GM23338 (cell line): ENCODE measurements around the gene WDR37. TPM values are rescaled to one million over a fixed set of nuclear protein-coding genes. Genes with fewer than 3 reads are reported as not detected.

Source experiments
- ATAC-seq: fragments of 200-7000 bp; cut with Tn5 transposase; 3 replicates; pipeline ENCODE4 v1.9.1; 2020
- DNase-seq: peaks from one replicate; pipeline ENCODE4 v3.0.0-alpha.2; 2015; ENCODE audit warnings: low spot score
- H2AFZ ChIP-seq: fragments of 200-600 bp; sonication (generic); 2 replicates; pipeline ENCODE4 v1.8.0; 2016; ENCODE audit warnings: antibody characterized with exemption, mild to moderate bottlenecking, moderate library complexity
- H3F3A ChIP-seq: fragments of 200-600 bp; sonication (generic); replicated peaks from 2 replicates; pipeline ENCODE4 v1.8.0; 2017; ENCODE audit warnings: antibody characterized with exemption, mixed run types, low read depth
- H3K27ac ChIP-seq: fragments of 200-600 bp; sonication (generic); 2 replicates; pipeline ENCODE4 v1.6.1; 2016; ENCODE audit warnings: low read depth
- H3K27me3 ChIP-seq: fragments of 200-600 bp; sonication (generic); 2 replicates; pipeline ENCODE4 v1.8.0; 2016; ENCODE audit warnings: mild to moderate bottlenecking, mixed run types, moderate library complexity; ENCODE audit not compliant: insufficient read depth
- H3K36me3 ChIP-seq: fragments of 200-600 bp; sonication (generic); 2 replicates; pipeline ENCODE4 v1.8.0; 2016; ENCODE audit warnings: mild to moderate bottlenecking; ENCODE audit not compliant: insufficient read depth
- H3K4me1 ChIP-seq: fragments of 200-600 bp; sonication (generic); 2 replicates; pipeline ENCODE4 v1.8.0; 2016; ENCODE audit warnings: mild to moderate bottlenecking, moderate library complexity; ENCODE audit not compliant: insufficient read depth
- H3K4me2 ChIP-seq: fragments of 200-600 bp; sonication (generic); 2 replicates; pipeline ENCODE4 v1.7.1; 2017; ENCODE audit warnings: mixed run types
- H3K4me3 ChIP-seq: fragments of 200-600 bp; sonication (generic); 2 replicates; pipeline ENCODE4 v1.6.1; 2016; ENCODE audit warnings: mixed run types
- H3K79me2 ChIP-seq: fragments of 200-600 bp; sonication (generic); replicated peaks from 2 replicates; pipeline ENCODE4 v1.8.0; 2017; ENCODE audit warnings: mild to moderate bottlenecking; ENCODE audit not compliant: insufficient read depth
- H3K9me2 ChIP-seq: fragments of 200-600 bp; sonication (generic); 2 replicates; pipeline ENCODE4 v1.8.0; 2017; ENCODE audit not compliant: insufficient read depth
- H4K20me1 ChIP-seq: fragments of 200-600 bp; sonication (generic); replicated peaks from 2 replicates; pipeline ENCODE4 v1.8.0; 2017; ENCODE audit warnings: mild to moderate bottlenecking; ENCODE audit not compliant: insufficient read depth
- H3K27ac Mint-ChIP-seq: 2 replicates; pipeline ENCODE4 v1.8.0; 2020; ENCODE audit warnings: inconsistent platforms, mild to moderate bottlenecking, moderate library complexity, mixed read lengths
- H3K27me3 Mint-ChIP-seq: 3 replicates; pipeline ENCODE4 v1.8.0; 2022; ENCODE audit warnings: low read depth, mild to moderate bottlenecking, moderate library complexity, mixed read lengths, inconsistent platforms; ENCODE audit not compliant: insufficient read depth, poor library complexity
- H3K36me3 Mint-ChIP-seq: 3 replicates; pipeline ENCODE4 v1.8.0; 2021; ENCODE audit warnings: low read depth, mild to moderate bottlenecking, inconsistent platforms, moderate library complexity, mixed read lengths
- H3K4me1 Mint-ChIP-seq: 3 replicates; pipeline ENCODE4 v1.8.0; 2020; ENCODE audit warnings: mild to moderate bottlenecking, inconsistent platforms, mixed read lengths
- H3K4me3 Mint-ChIP-seq: 3 replicates; pipeline ENCODE4 v1.8.0; 2021; ENCODE audit warnings: moderate library complexity, mild to moderate bottlenecking, inconsistent platforms, mixed read lengths
- H3K9me3 Mint-ChIP-seq: 3 replicates; pipeline ENCODE4 v1.8.0; 2020; ENCODE audit warnings: moderate library complexity, mild to moderate bottlenecking, inconsistent platforms, mixed read lengths
- CREB1 ChIP-seq: fragments of 250-450 bp; sonication (Bioruptor Pico); IDR thresholded peaks from 2 replicates; pipeline ENCODE4 v1.5.0; 2020; ENCODE audit warnings: low read depth, mild to moderate bottlenecking, moderate library complexity
- CTCF ChIP-seq, 2 experiments: fragments of 200-600 bp in 1 of 2; sonication (generic) in 1 of 2; conservative IDR thresholded peaks; 2 replicates each; pipeline versions ENCODE4 v1.5.1 to v1.6.1; 2016 to 2017; ENCODE audit warnings: antibody characterized with exemption in 2 of 2, low read depth in 2 of 2, mild to moderate bottlenecking in 2 of 2, moderate library complexity in 1 of 2
- ETS1 ChIP-seq: IDR thresholded peaks from 2 replicates; pipeline ENCODE4 v1.6.1; 2016; ENCODE audit warnings: antibody characterized with exemption
- EZH2 ChIP-seq: fragments of 200-600 bp; sonication (generic); IDR thresholded peaks from one replicate; pipeline ENCODE4 v1.8.0; 2017; ENCODE audit warnings: antibody characterized with exemption, mild to moderate bottlenecking, low read depth; ENCODE audit not compliant: unreplicated experiment
- EZH2phosphoT487 ChIP-seq: fragments of 200-600 bp; sonication (generic); IDR thresholded peaks from one replicate; pipeline ENCODE4 v1.8.1; 2018; ENCODE audit warnings: antibody characterized with exemption; ENCODE audit not compliant: unreplicated experiment
- JUNB ChIP-seq: IDR thresholded peaks from one replicate; pipeline ENCODE4 v1.6.1; 2016; ENCODE audit warnings: antibody characterized with exemption; ENCODE audit not compliant: unreplicated experiment
- NANOG ChIP-seq: IDR thresholded peaks from 2 replicates; pipeline ENCODE4 v1.6.1; 2016; ENCODE audit warnings: antibody characterized with exemption, borderline replicate concordance
- POLR2AphosphoS5 ChIP-seq: IDR thresholded peaks from 2 replicates; pipeline ENCODE4 v1.6.1; 2016; ENCODE audit warnings: antibody characterized with exemption, low read depth
- REST ChIP-seq: IDR thresholded peaks from one replicate; pipeline ENCODE4 v1.6.1; 2018; ENCODE audit warnings: antibody characterized with exemption; ENCODE audit not compliant: unreplicated experiment
- STAT1 ChIP-seq: IDR thresholded peaks from one replicate; pipeline ENCODE4 v1.6.1; 2016; ENCODE audit warnings: antibody characterized with exemption; ENCODE audit not compliant: unreplicated experiment
- ZNF114 ChIP-seq: fragments of 250-450 bp; sonication (Bioruptor Pico); IDR thresholded peaks from 2 replicates; pipeline ENCODE4 v1.5.0; 2020; ENCODE audit warnings: mild to moderate bottlenecking, moderate library complexity
- ZNF331 ChIP-seq: fragments of 250-450 bp; sonication (Bioruptor Pico); IDR thresholded peaks from 2 replicates; pipeline ENCODE4 v1.5.0; 2020; ENCODE audit warnings: low read depth, mild to moderate bottlenecking, moderate library complexity
- polyA plus RNA-seq: library from polyadenylated mRNA; unstranded; fragments of >200 nt; fragmentation: Nextera tagmentation; extraction: Ambion mirVana; gene quantifications from 2 replicates; pipeline ENCODE4 v1.2.1, GENCODE V29; 2016
- total RNA-seq: library from RNA; depleted of rRNA; stranded (reverse); fragments of >200 nt; shearing (Covaris generic); gene quantifications from 2 replicates; pipeline ENCODE4 v1.2.3, GENCODE V29; 2014

Gene WDR37
- total and polyA plus RNA-seq, 2 experiments from 2014 or later: 6.0 to 10.2 TPM

- no peak overlapping the region for H3K4me3 Mint-ChIP-seq
- Histone ChIP-seq H3K4me1 (peaks cover 11% of the 10 kb centered on the region), H3K27me3 (no peaks in the 10 kb centered on the region), H3K36me3 (no peaks in the 10 kb centered on the region; the same call in 1 of the 2 replicates), H2AFZ (no peak overlapping the region), H3K27ac (no peak overlapping the region), H3K4me2 (no peak overlapping the region), H4K20me1 (no peaks in the 10 kb centered on the region; the same call in 1 of the 2 replicates), H3K4me3 (no peak overlapping the region), H3F3A (no peaks in the 10 kb centered on the region), H3K9me2 (peaks cover 5% of the 10 kb centered on the region; the same call in 1 of the 2 replicates), H3K79me2 (no peaks in the 10 kb centered on the region; the same call in 1 of the 2 replicates)
- no peak for DNase-seq
- H3K27ac Mint-ChIP-seq: peak overlapping the region; percentile 22; the same call in 1 of the 2 replicates
- TF ChIP-seq REST (no peak), NANOG (no peak)
- H3K27me3 Mint-ChIP-seq: peaks cover 4% of the 10 kb centered on the region
- H3K4me1 Mint-ChIP-seq: peaks cover 17% of the 10 kb centered on the region
- H3K9me3 Mint-ChIP-seq: no peaks in the 10 kb centered on the region
- H3K36me3 Mint-ChIP-seq: peaks cover 17% of the 10 kb centered on the region
- ATAC-seq: no peak
Measured at GRCh38 chr10:1116696-1117280, 60.6 kb downstream of the WDR37 start.

GRCh38 chr10:1117651-1118050 lies 61.5 kb downstream of the WDR37 start:
- Histone ChIP-seq H3K27me3 (no peaks in the 10 kb centered on the region), H4K20me1 (no peaks in the 10 kb centered on the region; the same call in 1 of the 2 replicates), H3K79me2 (no peaks in the 10 kb centered on the region; the same call in none of the 2 replicates), H3K27ac (no peak overlapping the region), H3K9me2 (peaks cover 5% of the 10 kb centered on the region; the same call in 1 of the 2 replicates), H2AFZ (no peak overlapping the region), H3K4me1 (peaks cover 3% of the 10 kb centered on the region; the same call in 1 of the 2 replicates), H3F3A (no peaks in the 10 kb centered on the region), H3K4me3 (no peak overlapping the region), H3K36me3 (no peaks in the 10 kb centered on the region), H3K4me2 (no peak overlapping the region)
- DNase-seq (no peak), ATAC-seq (no peak)
- Mint-ChIP-seq H3K9me3 (no peaks in the 10 kb centered on the region), H3K36me3 (peaks cover 16% of the 10 kb centered on the region), H3K4me1 (peaks cover 10% of the 10 kb centered on the region; the same call in 2 of the 3 replicates), H3K27me3 (peaks cover 2% of the 10 kb centered on the region), H3K27ac (no peak overlapping the region), H3K4me3 (no peak overlapping the region)
- TF ChIP-seq POLR2AphosphoS5 (no peak), REST (no peak), NANOG (no peak), CREB1 (CRISPR knock-in tag) (no peak), ZNF114 (CRISPR knock-in tag) (no peak), STAT1 (no peak), ETS1 (no peak), CTCF (conservative IDR thresholded peaks at IDR 0.05; ENCODE audit: low read depth in 2 of 2) (no peak), JUNB (no peak), ZNF331 (CRISPR knock-in tag) (no peak), EZH2phosphoT487 (no peak), EZH2 (no peak)
